Mucosa of rectum (tissue), 2 donors: Measurements from ENCODE around the gene CST11.

ENCODE experiments used
- H3K27ac ChIP-seq, 2 donors: one replicate each; pipeline ENCODE4 v1.7.0; 2013; ENCODE audit warnings: inconsistent platforms in 2 of 2, low read depth in 2 of 2, low read length in 2 of 2
- H3K27me3 ChIP-seq, 2 donors: one replicate each; pipeline ENCODE4 v1.7.0; 2013; ENCODE audit warnings: low read length in 2 of 2; ENCODE audit not compliant: control insufficient read depth in 2 of 2, insufficient read depth in 2 of 2
- H3K36me3 ChIP-seq, 2 donors: one replicate each; pipeline ENCODE4 v1.7.0; 2013; ENCODE audit warnings: low read length in 2 of 2; ENCODE audit not compliant: control insufficient read depth in 2 of 2, insufficient read depth in 2 of 2
- H3K4me1 ChIP-seq, 2 donors: one replicate each; pipeline ENCODE4 v1.7.0; 2013; ENCODE audit warnings: low read length in 2 of 2, mild to moderate bottlenecking in 1 of 2; ENCODE audit not compliant: control insufficient read depth in 2 of 2, insufficient read depth in 2 of 2
- H3K4me3 ChIP-seq, 2 donors: one replicate each; pipeline ENCODE4 v1.7.0; 2013; ENCODE audit warnings: low read length in 2 of 2
- H3K9ac ChIP-seq, 2 donors: one replicate each; pipeline ENCODE4 v1.7.0; 2013; ENCODE audit warnings: low read length in 2 of 2, low read depth in 1 of 2, mild to moderate bottlenecking in 1 of 2
- H3K9me3 ChIP-seq, 2 donors: one replicate each; pipeline ENCODE4 v1.7.0; 2013; ENCODE audit warnings: low read length in 2 of 2; ENCODE audit not compliant: control insufficient read depth in 2 of 2
- donor health status: healthy.
- donor health status: Normal muscosa, but diverticular disease.

The CST11 gene, protein sequence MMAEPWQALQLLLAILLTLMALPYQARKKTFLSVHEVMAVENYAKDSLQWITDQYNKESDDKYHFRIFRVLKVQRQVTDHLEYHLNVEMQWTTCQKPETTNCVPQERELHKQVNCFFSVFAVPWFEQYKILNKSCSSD

DNA sequence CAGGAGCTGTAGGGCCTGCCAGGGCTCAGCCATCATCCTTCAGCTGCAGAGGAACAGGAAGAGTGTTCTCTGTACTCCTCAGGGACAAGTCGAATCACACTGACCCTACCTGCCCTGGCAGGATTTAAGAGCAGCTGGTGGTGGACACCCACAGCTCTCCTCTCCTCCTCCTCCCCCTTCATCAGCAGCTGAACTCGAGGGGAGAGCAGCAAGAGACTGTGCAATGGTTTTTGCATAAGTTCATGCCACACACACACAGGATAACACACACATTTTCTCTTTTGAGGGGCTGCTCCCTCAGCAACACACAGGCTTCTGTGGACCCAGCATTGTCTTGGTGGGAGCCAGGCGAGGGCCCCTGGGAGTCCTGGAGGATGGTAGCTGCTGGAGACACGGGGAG lies at the start of gene CST11:
TSS of gene CST11 (minus strand) at position 101 of the 400 bp plus-strand sequence. CDS start at position 36, 65 bp downstream.
- H3K27me3 ChIP-seq: no peaks in the 10 kb centered on the region
- H3K4me3 ChIP-seq: no peak within 1 kb of the TSS
- H3K36me3 ChIP-seq: no peaks in the 10 kb centered on the region
- H3K4me1 ChIP-seq: no peaks in the 10 kb centered on the region
- H3K9ac ChIP-seq: no peak within 1 kb of the TSS
- no peaks in the 10 kb centered on the region for H3K9me3 ChIP-seq
- no peak within 1 kb of the TSS for H3K27ac ChIP-seq

DNA sequence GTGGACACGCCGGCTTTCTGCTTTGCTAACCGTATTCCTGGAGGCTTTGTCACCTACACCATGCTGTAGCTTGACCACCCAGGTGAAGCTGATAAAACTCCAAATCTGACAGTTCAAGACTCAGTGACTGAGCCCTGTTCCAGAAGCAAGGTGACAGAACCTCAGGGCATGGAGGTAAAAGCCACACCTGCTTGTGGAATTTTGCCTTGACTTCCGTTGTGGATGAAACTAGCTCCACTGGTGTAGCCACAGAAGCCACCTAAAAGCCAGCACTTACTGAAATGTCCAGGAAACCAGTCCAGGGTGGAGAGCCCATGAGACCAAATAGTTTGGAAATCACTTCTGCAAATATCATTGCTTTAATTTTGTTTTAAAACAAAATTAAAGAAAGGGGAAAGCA lies 49.2 kb upstream of the CST11 start:
- Histone ChIP-seq H3K36me3 (no peaks in the 10 kb centered on the region), H3K4me3 (no peak overlapping the region), H3K4me1 (no peaks in the 10 kb centered on the region), H3K27ac (no peak overlapping the region), H3K27me3 (no peaks in the 10 kb centered on the region), H3K9me3 (no peaks in the 10 kb centered on the region), H3K9ac (no peak overlapping the region)

DNA sequence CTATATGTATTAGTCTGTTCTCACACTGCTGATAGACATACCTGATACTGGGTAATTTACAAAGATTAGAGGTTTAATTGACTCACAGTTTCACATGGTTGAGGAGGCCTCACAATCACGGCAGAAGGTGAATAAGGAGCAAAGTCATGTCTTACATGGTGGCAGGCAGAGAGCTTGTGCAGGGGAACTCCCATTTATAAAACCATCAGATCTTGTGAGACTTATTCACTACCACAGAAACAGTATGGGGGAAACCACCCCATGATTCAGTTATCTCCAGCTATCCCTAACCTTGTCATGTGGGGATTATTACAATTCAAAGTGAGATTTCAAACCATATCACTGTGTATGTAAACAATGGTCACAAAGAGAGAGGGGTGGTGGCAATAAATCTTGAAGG lies 44.9 kb upstream of the CST11 start:
- H3K4me1 ChIP-seq: no peaks in the 10 kb centered on the region
- H3K9me3 ChIP-seq: no peaks in the 10 kb centered on the region
- H3K4me3 ChIP-seq: no peak overlapping the region
- H3K36me3 ChIP-seq: no peaks in the 10 kb centered on the region
- H3K9ac ChIP-seq: no peak overlapping the region
- H3K27ac ChIP-seq: no peak overlapping the region
- H3K27me3 ChIP-seq: no peaks in the 10 kb centered on the region

DNA sequence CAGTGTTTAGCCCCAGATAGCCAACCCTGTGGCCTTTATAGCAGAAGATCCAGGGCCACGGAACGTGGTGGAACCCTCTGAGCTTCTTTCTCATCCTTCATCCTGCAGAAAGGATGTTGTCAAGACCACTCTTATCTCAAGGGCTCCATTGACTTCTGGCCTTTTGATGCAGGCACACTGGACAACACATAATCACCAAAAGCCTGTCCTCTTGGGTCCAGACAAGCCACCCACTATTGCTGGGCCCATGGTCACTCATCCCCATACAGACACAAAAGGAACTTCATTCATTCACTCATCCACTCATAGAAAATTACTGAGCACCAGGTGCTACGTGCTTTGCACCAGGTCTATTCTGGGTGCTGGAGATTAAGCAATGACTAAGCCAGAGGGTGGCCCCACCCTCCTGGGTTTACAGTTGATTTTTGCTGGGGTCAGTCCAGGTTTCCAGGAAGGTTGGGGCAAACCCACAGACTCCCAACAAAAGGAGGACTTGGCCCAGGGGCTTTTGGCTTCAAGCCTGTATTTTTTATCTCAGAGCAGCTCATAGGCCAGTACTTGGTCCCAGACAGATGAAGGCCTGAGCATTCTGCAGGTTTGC lies 40.6 kb upstream of the CST11 start:
- H3K27ac ChIP-seq: no peak overlapping the region

DNA sequence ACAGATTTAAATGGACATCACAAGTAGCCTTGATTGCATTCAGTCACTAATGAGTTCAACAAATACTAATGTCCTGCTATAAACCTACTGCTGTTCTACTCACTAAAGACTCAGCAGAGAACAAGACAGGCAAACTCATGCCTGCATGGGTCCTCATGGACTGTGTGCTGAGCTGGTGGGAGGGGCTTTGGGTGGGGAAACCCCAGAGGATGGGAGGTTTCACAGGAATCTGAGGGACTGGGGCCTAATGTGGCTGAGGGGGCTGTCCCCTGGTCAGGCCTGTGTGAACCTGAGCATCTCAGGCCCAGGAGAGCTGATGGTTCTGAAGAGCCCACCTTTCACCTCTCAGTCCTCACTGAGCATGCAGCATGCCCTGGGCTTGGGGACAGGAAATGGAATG lies 39.6 kb upstream of the CST11 start:
- Histone ChIP-seq H3K4me3 (no peak overlapping the region), H3K4me1 (no peaks in the 10 kb centered on the region), H3K9ac (no peak overlapping the region), H3K27ac (no peak overlapping the region), H3K27me3 (no peaks in the 10 kb centered on the region), H3K36me3 (no peaks in the 10 kb centered on the region), H3K9me3 (no peaks in the 10 kb centered on the region)

More for the DNA sequence above, 40.6 kb upstream of the CST11 start:
- Histone ChIP-seq H3K27me3 (no peaks in the 10 kb centered on the region), H3K4me3 (no peak overlapping the region), H3K9ac (no peak overlapping the region), H3K4me1 (no peaks in the 10 kb centered on the region), H3K36me3 (no peaks in the 10 kb centered on the region), H3K9me3 (no peaks in the 10 kb centered on the region)

DNA sequence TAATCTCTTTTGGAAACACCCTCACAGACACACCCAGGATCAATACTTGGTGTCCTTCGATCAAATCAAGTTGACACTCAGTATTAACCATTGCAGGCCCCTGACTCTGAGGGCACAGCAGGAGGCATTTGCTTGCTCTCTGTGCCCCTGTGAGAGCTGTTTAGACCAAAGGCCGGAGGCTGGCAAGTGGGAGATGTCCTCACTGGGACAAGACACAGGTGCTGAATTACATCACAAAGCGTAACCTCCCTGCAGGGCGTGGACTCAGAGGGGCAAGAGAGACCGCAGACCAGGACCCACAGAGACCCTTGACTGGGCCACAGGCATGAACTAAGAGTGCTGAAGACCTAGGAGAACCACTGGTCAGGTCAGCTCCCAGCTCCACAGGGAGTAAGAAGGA lies 38.1 kb upstream of the CST11 start, which contains the start of gene CST8:
TSS of gene CST8 (plus strand) at position 301 of the 400 bp plus-strand sequence. CDS start 551 bp downstream, outside the sequence.
- H3K27me3 ChIP-seq: no peaks in the 10 kb centered on the region
- no peak within 1 kb of the TSS for H3K9ac ChIP-seq
- H3K4me1 ChIP-seq: no peaks in the 10 kb centered on the region
- no peaks in the 10 kb centered on the region for H3K36me3 ChIP-seq
- H3K4me3 ChIP-seq: no peak within 1 kb of the TSS
- no peak within 1 kb of the TSS for H3K27ac ChIP-seq
- H3K9me3 ChIP-seq: no peaks in the 10 kb centered on the region

DNA sequence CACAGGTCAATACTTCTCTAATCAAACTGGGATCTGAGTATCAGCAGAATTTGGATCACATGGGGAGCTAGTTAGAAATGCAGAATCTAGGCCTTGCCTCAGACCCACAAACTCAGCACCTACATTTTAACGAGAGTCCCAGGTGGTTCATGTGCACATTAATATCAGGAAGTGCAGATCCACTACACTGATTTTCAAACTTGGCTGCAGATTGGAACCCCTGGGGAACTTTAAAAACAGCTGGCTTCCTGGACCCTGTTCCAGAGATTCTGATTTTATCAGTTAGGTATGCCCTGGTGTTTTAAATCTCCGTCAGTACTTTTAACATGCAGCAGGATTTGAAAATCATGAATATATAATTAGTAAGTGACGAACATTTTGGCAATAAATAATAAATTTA lies 36.3 kb upstream of the CST11 start:
- H3K27me3 ChIP-seq: no peaks in the 10 kb centered on the region
- H3K9me3 ChIP-seq: no peaks in the 10 kb centered on the region
- H3K4me3 ChIP-seq: no peak overlapping the region
- no peak overlapping the region for H3K27ac ChIP-seq
- H3K9ac ChIP-seq: no peak overlapping the region
- H3K36me3 ChIP-seq: no peaks in the 10 kb centered on the region
- no peaks in the 10 kb centered on the region for H3K4me1 ChIP-seq

DNA sequence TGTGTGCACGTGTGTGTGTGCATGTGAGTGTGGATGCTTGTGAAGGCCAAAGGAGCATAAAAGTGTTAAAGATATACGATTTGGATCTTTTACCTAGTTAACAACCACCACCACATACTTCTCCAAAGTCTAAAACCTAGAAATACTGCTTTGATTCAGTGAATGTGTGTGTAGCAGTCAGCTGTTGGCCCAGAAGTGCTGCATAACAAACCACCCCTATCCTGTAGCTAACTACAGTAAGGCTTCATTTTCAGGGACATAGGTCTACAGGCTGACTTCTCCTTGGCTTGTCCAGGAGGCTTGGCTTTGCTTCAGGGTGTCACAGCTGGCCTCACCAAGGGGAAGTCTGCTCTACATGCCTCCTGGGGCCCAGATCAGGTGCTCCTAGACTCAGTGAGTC lies 35.8 kb upstream of the CST11 start:
- no peak overlapping the region for H3K27ac ChIP-seq

DNA sequence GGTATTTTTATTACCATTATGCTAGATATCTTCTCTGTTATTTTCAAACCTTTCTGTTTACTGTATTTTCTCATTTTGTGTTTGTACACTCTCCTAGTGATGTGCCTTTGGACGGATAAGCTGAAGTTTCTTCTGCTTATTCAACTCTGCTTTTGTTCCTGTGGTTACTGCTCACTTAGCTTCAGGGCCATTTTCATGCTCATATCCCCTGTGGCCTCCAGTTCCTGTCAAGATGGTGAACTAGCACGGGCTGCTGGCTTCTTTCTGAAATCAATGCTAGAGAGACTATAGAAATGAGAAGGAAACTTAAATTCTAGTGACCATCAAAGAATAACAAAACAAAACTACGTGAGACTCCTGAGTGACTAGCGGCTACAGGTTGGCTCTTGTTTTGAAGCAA lies 31.4 kb upstream of the CST11 start:
- H3K4me3 ChIP-seq: no peak overlapping the region
- no peaks in the 10 kb centered on the region for H3K36me3 ChIP-seq
- H3K9ac ChIP-seq: no peak overlapping the region
- H3K9me3 ChIP-seq: no peaks in the 10 kb centered on the region
- H3K4me1 ChIP-seq: no peaks in the 10 kb centered on the region
- no peak overlapping the region for H3K27ac ChIP-seq
- H3K27me3 ChIP-seq: no peaks in the 10 kb centered on the region

More for the DNA sequence above, 35.8 kb upstream of the CST11 start:
- no peaks in the 10 kb centered on the region for H3K4me1 ChIP-seq
- no peak overlapping the region for H3K4me3 ChIP-seq
- H3K27me3 ChIP-seq: no peaks in the 10 kb centered on the region
- H3K9ac ChIP-seq: no peak overlapping the region
- H3K36me3 ChIP-seq: no peaks in the 10 kb centered on the region
- H3K9me3 ChIP-seq: no peaks in the 10 kb centered on the region

DNA sequence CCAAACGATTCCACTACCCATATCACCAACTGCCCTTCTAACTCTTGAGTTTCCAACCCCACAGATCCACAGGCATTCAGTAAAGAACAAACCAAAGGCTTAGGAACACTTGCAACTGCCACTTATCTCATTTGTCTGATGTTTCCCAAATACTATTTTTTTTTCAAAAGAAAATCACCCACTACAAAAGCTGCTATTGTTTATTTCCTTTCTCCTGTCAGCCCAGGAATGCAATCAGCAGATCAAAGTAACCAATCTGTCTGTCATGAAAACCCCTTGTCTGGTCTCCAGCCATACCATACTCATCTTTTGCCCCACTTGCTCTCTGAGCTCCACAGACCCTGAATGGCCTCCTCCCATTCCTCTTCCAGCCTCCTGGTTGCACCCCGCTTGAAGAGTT lies 29.5 kb upstream of the CST11 start:
- no peaks in the 10 kb centered on the region for H3K9me3 ChIP-seq
- H3K36me3 ChIP-seq: no peaks in the 10 kb centered on the region
- no peaks in the 10 kb centered on the region for H3K4me1 ChIP-seq
- H3K4me3 ChIP-seq: no peak overlapping the region
- no peak overlapping the region for H3K27ac ChIP-seq
- H3K27me3 ChIP-seq: no peaks in the 10 kb centered on the region
- no peak overlapping the region for H3K9ac ChIP-seq
